Caco-2 (cell line): Measurements from ENCODE around the gene MOB3B. TPM values are rescaled to one million over a fixed set of nuclear protein-coding genes. Genes with fewer than 3 reads are reported as not detected.

Experiments
- BruUV-seq: library from RNA; stranded (reverse); fragments of 400-500 nt; replicated peaks from 2 replicates; lab custom pipeline; 2021; lab: Mats Ljungman, UMichigan
- CTCF ChIA-PET: fragments of 300-600 bp; sonication (Branson Sonifier 250); formaldehyde crosslinking; loops from one replicate; lab custom pipeline; 2022; ENCODE audit warnings: antibody characterized with exemption; lab: Charles Lee
- POLR2A ChIA-PET: fragments of 300-600 bp; sonication (Branson Sonifier 250); formaldehyde crosslinking; loops from one replicate; lab custom pipeline; 2022; ENCODE audit warnings: antibody characterized with exemption; lab: Charles Lee
- DNase-seq, 2 experiments: peaks; one replicate each; pipeline versions ENCODE4 v3.0.0 to v3.0.0-alpha.2; 2020 to 2022
- H3K27me3 ChIP-seq: replicated peaks from 2 replicates; pipeline ENCODE4 v1.6.0; 2011; ENCODE audit warnings: low read length; ENCODE audit not compliant: control insufficient read depth, insufficient read depth
- H3K36me3 ChIP-seq: 2 replicates; pipeline ENCODE4 v1.5.1; 2011; ENCODE audit warnings: low read length; ENCODE audit not compliant: control insufficient read depth, insufficient read depth
- H3K4me1 ChIP-seq: fragments of 250-450 bp; sonication (Bioruptor Pico); 2 replicates; pipeline ENCODE4 v1.5.1; 2020; ENCODE audit warnings: mild to moderate bottlenecking
- H3K4me3 ChIP-seq: 2 replicates; pipeline ENCODE4 v1.5.1; 2011; ENCODE audit warnings: low read depth, mild to moderate bottlenecking, control low read depth, low read length
- H3K9me3 ChIP-seq: fragments of 250-450 bp; sonication (Bioruptor Pico); 2 replicates; pipeline ENCODE4 v1.5.1; 2020; ENCODE audit warnings: mild to moderate bottlenecking, moderate library complexity
- H3K27ac Mint-ChIP-seq: one replicate; pipeline ENCODE4 v1.8.0; 2022; ENCODE audit warnings: mixed read lengths; ENCODE audit not compliant: unreplicated experiment
- H3K27me3 Mint-ChIP-seq: one replicate; pipeline ENCODE4 v1.8.0; 2022; ENCODE audit warnings: mixed read lengths; ENCODE audit not compliant: insufficient read depth, unreplicated experiment
- H3K36me3 Mint-ChIP-seq: one replicate; pipeline ENCODE4 v1.8.0; 2022; ENCODE audit warnings: mild to moderate bottlenecking, mixed read lengths; ENCODE audit not compliant: insufficient read depth, unreplicated experiment
- H3K4me1 Mint-ChIP-seq: one replicate; pipeline ENCODE4 v1.8.0; 2022; ENCODE audit warnings: low read depth, mixed read lengths; ENCODE audit not compliant: unreplicated experiment
- H3K4me3 Mint-ChIP-seq: one replicate; pipeline ENCODE4 v1.8.0; 2022; ENCODE audit warnings: mild to moderate bottlenecking, moderate library complexity, mixed read lengths; ENCODE audit not compliant: unreplicated experiment
- H3K9me3 Mint-ChIP-seq: one replicate; pipeline ENCODE4 v1.8.0; 2022; ENCODE audit warnings: mixed read lengths; ENCODE audit not compliant: unreplicated experiment
- intact Hi-C: fragments of 100-400 bp; cut with micrococcal nuclease; formaldehyde crosslinking; loops from one replicate; pipeline ENCODE4 v1.10.0; 2022; ENCODE audit not compliant: unreplicated experiment
- total RNA-seq: library from RNA; stranded (reverse); gene quantifications from 2 replicates; pipeline ENCODE4 v1.2.3, GENCODE V29; 2022
- TF ChIP-seq, protein P1 (sequence below), 2 experiments: fragments of 200-600 bp in 1 of 2; IDR thresholded peaks; 1 replicate in 1 of 2; 2 replicates in 1 of 2; pipeline versions ENCODE4 v1.5.1 to v1.8.0; 2011 to 2022; ENCODE audit warnings: antibody characterized with exemption in 1 of 2, control low read depth in 1 of 2, inconsistent platforms in 1 of 2, low read depth in 1 of 2, low read length in 1 of 2, mild to moderate bottlenecking in 1 of 2, moderate library complexity in 1 of 2; ENCODE audit not compliant: insufficient read depth in 1 of 2, severe bottlenecking in 1 of 2, unreplicated experiment in 1 of 2

MOB3B gene
- total RNA-seq, 1 experiment from 2014 or later: 5.3 TPM

DNA sequence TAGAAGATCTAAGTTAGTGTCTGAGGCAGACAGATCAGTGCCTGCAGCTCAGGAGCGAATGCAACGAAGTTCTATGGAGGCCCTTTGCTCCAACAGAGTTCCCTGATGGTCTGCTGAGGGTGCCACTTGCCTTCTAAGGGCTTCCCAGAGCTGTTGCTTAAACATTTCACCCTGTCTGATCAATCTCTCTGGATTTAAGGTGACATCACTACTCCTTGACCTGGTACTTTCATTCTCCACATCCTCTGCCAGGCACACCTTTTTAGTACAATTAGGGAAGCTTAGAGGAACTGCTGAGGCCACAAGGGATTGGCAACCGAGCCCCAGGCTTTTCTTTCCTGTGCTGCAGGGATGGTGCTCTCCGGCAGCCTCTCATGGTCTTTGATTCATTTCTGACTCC is 99.7 kb downstream of the MOB3B start:
- no peak for DNase-seq
- Mint-ChIP-seq H3K4me3 (no peak overlapping the region), H3K36me3 (no peaks in the 10 kb centered on the region), H3K27ac (peak overlapping the region; percentile 45), H3K9me3 (no peaks in the 10 kb centered on the region), H3K27me3 (no peaks in the 10 kb centered on the region), H3K4me1 (peaks cover 53% of the 10 kb centered on the region)
- H3K36me3 ChIP-seq: no peaks in the 10 kb centered on the region
- H3K4me3 ChIP-seq: no peak overlapping the region
- TF ChIP-seq, protein P1, sequence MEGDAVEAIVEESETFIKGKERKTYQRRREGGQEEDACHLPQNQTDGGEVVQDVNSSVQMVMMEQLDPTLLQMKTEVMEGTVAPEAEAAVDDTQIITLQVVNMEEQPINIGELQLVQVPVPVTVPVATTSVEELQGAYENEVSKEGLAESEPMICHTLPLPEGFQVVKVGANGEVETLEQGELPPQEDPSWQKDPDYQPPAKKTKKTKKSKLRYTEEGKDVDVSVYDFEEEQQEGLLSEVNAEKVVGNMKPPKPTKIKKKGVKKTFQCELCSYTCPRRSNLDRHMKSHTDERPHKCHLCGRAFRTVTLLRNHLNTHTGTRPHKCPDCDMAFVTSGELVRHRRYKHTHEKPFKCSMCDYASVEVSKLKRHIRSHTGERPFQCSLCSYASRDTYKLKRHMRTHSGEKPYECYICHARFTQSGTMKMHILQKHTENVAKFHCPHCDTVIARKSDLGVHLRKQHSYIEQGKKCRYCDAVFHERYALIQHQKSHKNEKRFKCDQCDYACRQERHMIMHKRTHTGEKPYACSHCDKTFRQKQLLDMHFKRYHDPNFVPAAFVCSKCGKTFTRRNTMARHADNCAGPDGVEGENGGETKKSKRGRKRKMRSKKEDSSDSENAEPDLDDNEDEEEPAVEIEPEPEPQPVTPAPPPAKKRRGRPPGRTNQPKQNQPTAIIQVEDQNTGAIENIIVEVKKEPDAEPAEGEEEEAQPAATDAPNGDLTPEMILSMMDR (IDR thresholded peaks at IDR 0.05; ENCODE audit: insufficient read depth in 1 of 2, low read depth in 1 of 2, low read length in 1 of 2, severe bottlenecking in 1 of 2, unreplicated experiment in 1 of 2): no peak
- CTCF ChIA-PET: no interaction called here
- BruUV-seq: no TSS peak
- H3K4me1 ChIP-seq: peaks cover 79% of the 10 kb centered on the region
- no peaks in the 10 kb centered on the region for H3K27me3 ChIP-seq
- POLR2A ChIA-PET: no interaction called here
- no peaks in the 10 kb centered on the region for H3K9me3 ChIP-seq
- intact Hi-C loops: loop anchor here (1.0 to 5.0 kb wide), 2 partner anchors 57 to 59 kb away; no protein-coding TSS in a partner anchor

DNA sequence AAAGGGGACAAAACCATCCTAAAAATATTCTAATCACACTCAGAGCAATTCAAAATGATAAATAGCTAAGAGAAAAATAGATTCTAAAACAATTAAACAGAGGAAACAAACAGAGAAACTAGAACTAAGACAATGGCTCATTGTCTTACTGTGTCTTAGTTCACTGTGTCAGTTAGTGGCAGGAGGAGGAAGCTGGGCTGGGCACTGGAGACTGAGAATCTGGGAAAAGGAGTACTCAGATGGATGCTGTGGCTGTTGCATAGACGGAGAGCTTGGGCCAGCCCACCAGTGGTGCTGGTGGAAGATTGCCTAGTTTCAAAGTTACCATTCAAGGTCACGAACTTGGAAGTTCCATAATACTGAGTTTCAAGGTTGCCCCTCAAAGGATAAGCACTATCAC is 100.2 kb downstream of the MOB3B start:
- Mint-ChIP-seq H3K4me1 (peaks cover 48% of the 10 kb centered on the region), H3K27ac (peak overlapping the region; percentile 45), H3K4me3 (no peak overlapping the region), H3K27me3 (no peaks in the 10 kb centered on the region), H3K9me3 (no peaks in the 10 kb centered on the region), H3K36me3 (no peaks in the 10 kb centered on the region)
- Histone ChIP-seq H3K36me3 (no peaks in the 10 kb centered on the region), H3K27me3 (no peaks in the 10 kb centered on the region), H3K4me1 (peaks cover 76% of the 10 kb centered on the region), H3K4me3 (no peak overlapping the region), H3K9me3 (no peaks in the 10 kb centered on the region)
- intact Hi-C loops: loop anchor here (5.0 kb wide), 1 partner anchor 58 kb away; no protein-coding TSS in a partner anchor
- BruUV-seq: no TSS peak
- TF ChIP-seq, protein P1 (IDR thresholded peaks at IDR 0.05; ENCODE audit: insufficient read depth in 1 of 2, low read depth in 1 of 2, low read length in 1 of 2, severe bottlenecking in 1 of 2, unreplicated experiment in 1 of 2): no peak
- ChIA-PET CTCF (no interaction called here), POLR2A (no interaction called here)
- DNase-seq: no peak

DNA sequence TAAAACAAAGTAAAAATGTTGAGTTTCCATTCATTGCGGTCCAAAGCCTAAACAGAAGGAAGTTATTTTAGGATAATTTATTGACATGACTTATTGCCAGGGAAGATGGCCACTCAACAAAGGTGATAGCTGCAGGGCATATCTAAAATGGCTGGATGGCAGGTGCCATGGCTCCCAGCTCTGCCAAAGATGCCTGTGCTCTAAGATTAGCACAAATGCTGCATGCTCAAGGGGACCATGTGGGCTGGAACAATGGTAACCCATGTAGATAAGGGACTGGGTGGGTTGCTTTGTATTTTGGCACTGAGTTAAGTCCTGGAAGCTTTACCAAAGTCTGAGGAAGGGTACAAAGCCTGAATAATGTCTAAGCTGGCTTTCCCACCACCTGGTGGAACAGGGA is 101.1 kb downstream of the MOB3B start:
- Mint-ChIP-seq H3K27ac (peak overlapping the region; percentile 81), H3K4me3 (no peak overlapping the region), H3K27me3 (no peaks in the 10 kb centered on the region), H3K4me1 (peaks cover 40% of the 10 kb centered on the region), H3K9me3 (no peaks in the 10 kb centered on the region), H3K36me3 (no peaks in the 10 kb centered on the region)
- Histone ChIP-seq H3K9me3 (no peaks in the 10 kb centered on the region), H3K36me3 (no peaks in the 10 kb centered on the region), H3K4me3 (no peak overlapping the region), H3K4me1 (peaks cover 67% of the 10 kb centered on the region), H3K27me3 (no peaks in the 10 kb centered on the region)
- POLR2A ChIA-PET: no interaction called here
- TF ChIP-seq, protein P1 (IDR thresholded peaks at IDR 0.05; ENCODE audit: insufficient read depth in 1 of 2, low read depth in 1 of 2, low read length in 1 of 2, severe bottlenecking in 1 of 2, unreplicated experiment in 1 of 2): no peak
- no TSS peak for BruUV-seq
- no peak for DNase-seq
- intact Hi-C loops: loop anchor here (5.0 kb wide), 1 partner anchor 59 kb away; no protein-coding TSS in a partner anchor
- CTCF ChIA-PET: no interaction called here
